GM18526 (cell line): ENCODE measurements around the gene CLTCL1.
A peak's percentile ranks its signal among the peaks of the same experiment; 100 is the strongest.

ENCODE experiments used
- POLR2A ChIP-seq: IDR thresholded peaks from 3 replicates; pipeline ENCODE4 v1.6.1; 2011; ENCODE audit not compliant: insufficient read length; ENCODE audit errors: extremely low read depth

Gene CLTCL1

GRCh38 chr22:19178065-19178656 lies 113.4 kb downstream of the CLTCL1 start:
- peak; percentile 39 for TF ChIP-seq POLR2A

DNA sequence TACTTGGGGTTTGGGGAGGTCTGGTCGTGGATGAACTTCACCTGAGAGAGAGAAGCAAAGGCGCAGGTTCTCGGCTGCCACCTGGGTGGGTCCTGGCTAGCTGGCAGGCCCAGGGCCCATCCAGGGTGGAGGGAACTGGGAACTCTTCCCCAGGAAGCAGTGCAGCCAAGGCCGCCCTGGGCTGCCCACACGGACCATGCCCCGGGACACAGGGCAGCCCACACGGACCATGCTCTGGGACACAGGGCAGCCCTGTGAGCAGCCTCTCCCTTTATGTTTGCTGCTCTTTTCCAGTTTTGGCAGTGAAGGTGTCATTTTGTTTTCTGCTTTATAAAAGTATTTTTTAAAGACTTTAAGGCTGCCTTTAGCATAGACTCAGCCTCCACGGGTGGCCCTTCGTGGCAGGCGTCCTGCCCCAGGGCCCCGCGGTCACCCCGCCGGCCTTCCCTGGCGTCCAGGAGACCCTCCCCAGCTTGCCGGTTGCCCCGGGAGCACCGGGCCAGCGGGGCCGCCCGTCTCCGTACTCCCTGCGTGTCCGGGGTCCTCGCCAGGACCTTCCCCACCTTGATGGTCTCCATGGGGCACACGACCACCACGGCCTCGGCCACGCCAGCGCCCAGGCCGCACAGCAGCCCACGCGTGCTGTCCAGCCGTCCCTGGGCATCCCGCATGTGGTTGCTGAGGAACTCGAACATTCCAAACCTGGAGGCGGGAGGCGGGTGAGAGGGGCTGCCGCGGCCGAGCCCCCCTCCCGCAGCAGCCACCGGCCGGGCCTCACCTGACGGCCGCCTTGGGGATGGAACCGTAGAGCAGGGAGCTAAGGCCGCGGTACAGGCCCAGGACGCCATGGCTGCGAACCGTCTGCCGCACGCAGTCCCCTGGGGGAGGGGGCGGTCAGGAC lies 114.1 kb downstream of the CLTCL1 start:
- TF ChIP-seq POLR2A, result no peak

- no peak for TF ChIP-seq POLR2A
These were observed 114.8 kb downstream of the CLTCL1 start for GRCh38 chr22:19176732-19177131.

DNA sequence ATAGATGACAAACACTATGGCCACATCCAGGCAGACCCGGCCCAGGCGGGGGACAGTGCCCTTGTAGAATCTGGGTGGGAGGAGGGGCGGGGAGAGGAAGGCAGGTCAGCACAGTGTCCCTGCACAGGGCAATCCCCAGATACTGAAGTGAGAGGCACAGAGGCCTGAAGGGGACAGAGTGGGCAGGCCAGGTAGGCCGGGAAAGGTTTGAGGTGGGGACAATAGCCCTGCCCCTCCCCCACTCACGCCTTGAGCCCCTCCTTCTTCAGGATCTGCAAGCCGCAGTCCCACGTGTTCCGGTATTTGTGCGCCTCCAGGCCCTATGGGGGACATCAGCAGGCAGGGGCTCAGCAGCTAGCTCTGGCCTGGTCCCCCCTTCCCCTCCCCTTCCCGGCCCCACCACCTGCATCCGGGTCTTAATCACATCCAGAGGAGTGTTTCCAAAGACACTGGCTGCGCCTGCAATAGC lies 115.3 kb downstream of the CLTCL1 start:
- no peak for TF ChIP-seq POLR2A

- no peak for TF ChIP-seq POLR2A
These were observed 115.8 kb downstream of the CLTCL1 start for GRCh38 chr22:19175602-19176174.

DNA sequence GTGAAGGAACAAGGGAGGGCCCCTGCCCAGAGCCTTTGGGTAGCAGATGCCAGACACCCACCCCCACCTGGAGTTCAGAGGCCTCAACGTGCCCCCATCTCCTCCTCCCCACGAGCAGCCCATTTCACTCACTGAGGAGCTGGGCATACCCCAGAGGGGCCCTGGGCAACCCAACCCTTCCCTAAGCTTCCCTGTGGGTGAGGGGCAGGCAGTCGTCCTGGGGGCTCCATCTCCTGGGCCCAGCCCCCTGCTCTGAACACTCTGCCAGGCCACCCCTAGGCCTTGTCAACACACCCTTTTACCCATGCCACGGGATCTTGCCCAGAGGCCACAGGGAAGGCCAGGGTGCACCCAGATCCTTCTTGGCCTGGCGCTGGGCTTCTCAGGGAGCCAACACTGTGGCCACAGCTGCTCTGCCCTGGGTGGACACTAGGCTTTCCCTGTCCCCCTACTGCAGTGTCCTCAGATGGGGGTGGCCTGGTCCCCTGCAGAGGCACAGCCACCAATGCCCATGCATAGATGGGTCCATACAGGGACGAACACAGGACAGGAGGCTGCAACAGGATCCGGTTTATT lies 116.4 kb downstream of the CLTCL1 start:
- no peak for TF ChIP-seq POLR2A

DNA sequence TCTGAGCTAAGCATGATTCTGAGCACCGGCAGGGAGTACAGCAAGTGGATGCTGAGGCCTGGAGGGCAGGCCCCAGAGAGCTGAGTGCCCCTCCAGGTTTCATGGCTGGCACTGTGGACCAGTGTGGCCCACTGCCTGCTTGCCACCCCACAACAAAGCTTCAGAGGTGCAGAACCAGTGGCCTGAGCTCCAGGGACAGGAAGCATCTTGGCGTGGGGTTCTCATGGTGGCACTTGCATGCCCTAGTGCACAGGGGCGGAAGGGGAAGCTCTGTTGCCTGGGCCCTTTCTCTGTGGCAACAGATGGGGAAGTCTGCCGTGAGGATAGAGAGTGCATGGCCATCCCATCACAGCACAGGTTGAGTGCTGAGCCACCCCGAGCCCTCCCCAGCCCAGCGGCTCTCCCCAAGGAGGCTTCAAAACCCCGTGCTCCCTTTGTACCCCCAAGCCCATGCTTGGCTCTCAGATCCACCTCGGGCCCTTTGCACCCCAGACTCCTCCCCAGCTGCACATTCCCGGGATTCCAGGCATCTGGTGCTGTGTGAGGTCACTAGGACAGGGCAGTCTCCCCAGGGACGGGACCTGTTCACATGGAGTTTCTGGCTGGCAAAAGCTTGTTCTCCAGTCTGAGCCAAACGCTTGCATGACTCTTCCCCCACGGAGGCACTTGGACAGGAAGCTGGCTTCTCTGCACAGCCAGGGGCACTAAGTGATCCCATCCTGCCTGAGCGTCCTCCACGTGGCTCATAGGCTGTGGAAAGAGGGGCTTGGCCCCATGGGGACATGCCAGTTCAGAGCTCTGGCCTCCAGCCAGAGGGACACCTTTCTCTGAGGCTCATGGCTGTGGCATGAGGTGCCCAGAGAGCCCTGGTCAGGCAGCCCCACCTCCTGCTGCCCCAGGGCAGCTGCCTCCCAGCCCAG lies 117.2 kb downstream of the CLTCL1 start:
- peak; percentile 30 for TF ChIP-seq POLR2A

DNA sequence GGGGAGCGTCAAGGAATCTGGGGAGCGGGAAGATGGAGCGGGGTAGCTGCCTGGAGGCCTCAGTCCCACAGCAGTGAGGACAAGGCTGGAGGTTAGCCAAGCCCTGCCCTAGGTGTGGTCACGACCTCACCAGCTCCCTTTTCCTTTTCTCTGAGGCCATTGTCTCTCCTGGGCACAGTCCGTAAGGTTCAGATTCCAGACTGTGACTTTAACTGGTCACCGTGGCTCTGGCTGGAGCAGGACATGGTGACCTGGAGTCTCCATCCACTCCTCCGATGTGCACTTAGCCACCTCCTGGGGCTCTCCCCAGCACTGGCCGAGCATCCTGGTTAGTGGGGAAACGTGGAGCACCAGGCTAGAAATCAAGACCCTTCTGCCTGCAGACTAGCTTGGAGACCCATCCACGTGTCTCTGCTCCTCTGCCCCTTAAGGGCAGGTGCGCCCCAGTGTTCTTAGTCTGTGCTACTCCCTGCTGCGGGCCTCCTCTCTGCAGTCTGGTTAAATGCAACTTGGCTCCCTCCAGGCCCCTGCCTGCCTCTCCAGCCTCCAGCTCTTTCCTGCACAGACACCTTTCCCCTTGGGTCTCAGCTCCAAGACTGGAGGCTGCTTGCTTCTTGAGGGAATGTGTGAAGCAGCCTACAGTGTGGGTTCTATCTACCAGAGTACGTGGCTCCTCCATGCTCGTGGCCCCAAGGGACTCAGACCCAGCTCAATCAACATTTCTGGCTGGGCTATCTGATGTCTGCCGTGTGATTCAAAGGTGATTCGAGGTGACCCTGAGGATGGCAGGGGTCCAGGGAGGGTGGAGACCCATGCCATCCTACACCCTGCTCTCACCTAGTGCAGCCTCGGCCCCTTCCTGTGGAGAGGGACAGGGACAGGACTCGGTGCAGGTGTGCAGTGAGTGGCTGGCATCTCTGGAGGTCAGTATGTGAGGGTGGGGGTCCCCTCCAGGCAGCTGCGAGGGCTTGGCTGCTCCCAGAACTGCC lies 118.2 kb downstream of the CLTCL1 start:
- TF ChIP-seq POLR2A, result no peak

DNA sequence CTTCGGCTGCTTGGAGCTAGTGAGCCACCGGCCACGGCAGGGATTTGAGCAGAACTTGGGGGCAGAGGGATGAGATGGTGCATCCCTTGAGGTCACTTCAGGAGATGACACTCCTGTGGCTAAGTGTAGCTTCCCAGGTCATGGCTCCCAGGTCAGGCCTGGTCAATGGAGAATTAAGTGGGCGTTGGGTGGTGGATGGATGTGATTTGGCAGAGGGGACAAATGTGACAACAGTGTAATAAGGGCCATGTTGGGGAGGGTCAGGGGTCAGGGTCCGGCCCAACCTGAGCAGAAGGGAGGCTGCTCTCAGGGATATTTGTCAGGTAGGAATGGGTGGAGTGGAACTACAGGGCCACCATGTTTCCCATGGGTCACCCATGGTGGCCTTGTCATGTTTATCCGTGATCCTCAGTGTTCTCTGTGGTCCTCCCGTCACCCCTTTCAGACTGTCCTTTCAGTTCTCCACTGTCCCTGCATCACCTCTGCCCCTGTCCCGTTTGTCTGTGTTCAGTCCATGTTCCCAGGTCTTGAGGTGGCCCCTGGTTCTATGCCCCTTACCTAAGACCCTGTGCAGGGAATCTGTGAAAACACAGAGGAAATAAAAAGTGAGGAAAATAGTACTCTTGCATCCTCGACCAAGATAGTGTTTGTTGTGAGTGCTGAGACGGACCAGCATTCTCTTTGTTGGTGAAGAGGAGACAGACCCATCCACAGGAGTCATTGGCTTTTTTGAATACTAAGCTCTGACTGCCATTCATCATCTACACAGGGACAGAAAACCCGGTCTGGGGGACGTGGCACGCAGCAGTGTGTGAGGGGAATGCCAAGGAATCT lies 119.1 kb downstream of the CLTCL1 start:
- TF ChIP-seq POLR2A, result no peak

- no peak for TF ChIP-seq POLR2A
These were observed 121.6 kb downstream of the CLTCL1 start for GRCh38 chr22:19169947-19170318.

- TF ChIP-seq POLR2A, result no peak
These were observed 122.2 kb downstream of the CLTCL1 start for GRCh38 chr22:19169002-19169946.
